Sciatic nerve (tissue), 2 donors: Measurements from ENCODE around the gene BICRAL. TPM values are rescaled to one million over a fixed set of nuclear protein-coding genes. Genes with fewer than 3 reads are reported as not detected.
"Not testable (repeated sequence)": the region's sequence is repeated elsewhere in the genome, so short reads cannot be mapped to it uniquely, and the experiment has no call there.

Experiments used
- ATAC-seq: fragments of 200-7000 bp; cut with Tn5 transposase; one replicate; pipeline ENCODE4 v1.9.1; 2020; ENCODE audit warnings: mild to moderate bottlenecking, moderate library complexity
- DNase-seq: peaks from one replicate; pipeline ENCODE4 v3.0.0-alpha.2; 2020; ENCODE audit warnings: low spot score
- intact Hi-C: fragments of 100-400 bp; cut with DNase I; formaldehyde crosslinking; loops from one replicate; pipeline ENCODE4 v1.14.2; 2022
- total RNA-seq: library from RNA; stranded (reverse); fragmentation: NEBNext Ultra II Directional; extraction: Animal tissue kit (Norgen Biotek cat#: 25700); gene quantifications from one replicate; pipeline ENCODE4 v1.2.1, GENCODE V29; 2021
- donor health status: DM: no; HTN: no; CAD: no.
- donor health status: DM: no; HTN: no; CAD: no.

The BICRAL gene
- total RNA-seq, result 27.7 TPM

DNA sequence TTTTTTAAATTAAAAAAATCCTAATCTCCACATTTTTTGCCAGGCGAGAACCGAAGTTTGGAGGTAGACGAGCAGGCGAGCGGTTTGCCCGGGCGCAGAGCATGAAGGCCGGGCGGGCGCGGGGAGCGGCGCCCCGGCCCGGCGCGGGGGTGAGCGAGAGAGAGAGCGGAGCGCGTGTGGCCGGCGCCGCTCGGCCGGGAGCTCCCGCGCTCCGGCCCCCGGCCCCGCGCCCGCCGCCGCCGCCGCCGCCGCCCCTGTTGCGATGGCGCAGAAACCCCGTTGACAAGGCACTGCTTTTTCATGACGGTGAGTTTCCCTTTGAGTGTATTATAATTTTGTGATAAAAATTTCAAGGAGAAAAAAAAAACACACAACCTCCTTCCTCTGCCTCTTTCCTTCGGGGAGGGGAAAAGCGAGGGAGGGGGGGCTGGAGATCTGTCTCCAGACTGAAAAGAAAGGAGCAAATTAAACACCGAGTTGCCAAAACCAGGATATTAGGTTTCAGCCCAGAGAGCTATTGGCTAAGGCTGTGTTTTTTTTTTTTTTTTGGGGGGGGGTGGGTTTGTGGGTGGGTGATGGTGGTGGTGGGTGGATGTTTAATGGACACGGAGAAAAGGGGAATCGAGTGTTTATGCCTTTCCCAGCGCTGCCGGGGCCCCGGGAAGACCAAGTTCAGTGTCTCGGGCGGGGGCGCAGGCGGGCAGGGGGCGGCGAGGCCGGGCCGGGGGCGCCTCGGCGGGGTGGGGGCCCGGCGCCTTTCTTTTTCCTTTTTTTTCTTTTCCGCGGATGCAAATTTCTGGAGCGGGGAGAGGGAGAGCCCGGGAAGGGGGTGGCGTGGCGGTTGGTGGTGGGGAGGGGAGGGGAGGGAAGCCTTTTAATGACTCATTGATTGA lies at the start of gene BICRAL:
TSS of gene BICRAL (plus strand) at position 257 of the 893 bp plus-strand sequence. CDS start 39,971 bp downstream, outside the sequence.
- intact Hi-C loops, result no loop called here
- DNase-seq (peak; percentile 75), ATAC-seq (peak; percentile 15)

GRCh38 chr6:42733867-42734481 lies 47.9 kb upstream of the BICRAL start:
- DNase-seq, ATAC-seq, intact Hi-C loops: not testable (repeated sequence)

- no peak for DNase-seq
- ATAC-seq, result no peak
- intact Hi-C loops, result no loop called here
These were observed 45.9 kb upstream of the BICRAL start for GRCh38 chr6:42735976-42736375.

GRCh38 chr6:42740725-42741124 lies 41.1 kb upstream of the BICRAL start:
- no peak for ATAC-seq

GRCh38 chr6:42742116-42742894 lies 39.5 kb upstream of the BICRAL start:
- DNase-seq, result no peak
- no peak for ATAC-seq
- intact Hi-C loops, result loop anchor here (10.0 kb wide), 1 partner anchor 132 kb away; the partner anchor contains the start of gene RPL7L1

More at GRCh38 chr6:42740725-42741124, 41.1 kb upstream of the BICRAL start:
- DNase-seq, result no peak
- intact Hi-C loops, result loop anchor here (10.0 kb wide), 1 partner anchor 134 kb away; the partner anchor contains the start of gene RPL7L1

- DNase-seq, result no peak
- no peak for ATAC-seq
- intact Hi-C loops, result loop anchor here (10.0 kb wide), 1 partner anchor 130 kb away; the partner anchor contains the start of gene RPL7L1
These were observed 37.4 kb upstream of the BICRAL start for GRCh38 chr6:42744351-42744893.

DNA sequence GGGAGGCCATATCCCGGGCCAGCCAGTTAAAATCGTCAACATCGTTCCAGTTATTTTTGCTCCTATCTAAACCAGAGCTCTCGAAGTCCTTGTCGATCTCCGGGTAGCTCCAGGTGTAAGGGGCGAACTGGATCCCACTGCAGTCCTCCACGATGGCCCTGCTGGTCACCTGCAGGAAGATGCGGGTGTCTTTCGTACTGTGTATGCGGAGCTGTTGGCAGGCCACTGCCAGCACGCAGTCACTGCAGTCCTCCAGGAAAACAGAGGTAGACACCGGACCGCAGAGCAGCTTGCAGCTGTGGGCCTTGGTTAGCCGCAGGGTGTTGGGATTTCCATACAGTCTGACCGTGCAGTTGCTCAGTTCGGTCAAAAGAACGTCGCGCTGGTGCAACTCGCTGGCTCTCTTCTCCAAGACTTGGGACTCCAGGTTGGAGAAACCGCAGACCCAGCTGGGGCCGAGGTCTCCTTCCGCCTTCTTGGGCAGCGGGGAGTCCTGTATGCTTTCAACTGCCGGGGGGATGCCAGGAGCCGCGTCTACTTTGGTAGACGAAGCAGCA lies 36.7 kb upstream of the BICRAL start:
- intact Hi-C loops, result loop anchor here (10.0 kb wide), 1 partner anchor 130 kb away; the partner anchor contains the start of gene RPL7L1
- ATAC-seq (no peak), DNase-seq (peak; percentile 65)

DNA sequence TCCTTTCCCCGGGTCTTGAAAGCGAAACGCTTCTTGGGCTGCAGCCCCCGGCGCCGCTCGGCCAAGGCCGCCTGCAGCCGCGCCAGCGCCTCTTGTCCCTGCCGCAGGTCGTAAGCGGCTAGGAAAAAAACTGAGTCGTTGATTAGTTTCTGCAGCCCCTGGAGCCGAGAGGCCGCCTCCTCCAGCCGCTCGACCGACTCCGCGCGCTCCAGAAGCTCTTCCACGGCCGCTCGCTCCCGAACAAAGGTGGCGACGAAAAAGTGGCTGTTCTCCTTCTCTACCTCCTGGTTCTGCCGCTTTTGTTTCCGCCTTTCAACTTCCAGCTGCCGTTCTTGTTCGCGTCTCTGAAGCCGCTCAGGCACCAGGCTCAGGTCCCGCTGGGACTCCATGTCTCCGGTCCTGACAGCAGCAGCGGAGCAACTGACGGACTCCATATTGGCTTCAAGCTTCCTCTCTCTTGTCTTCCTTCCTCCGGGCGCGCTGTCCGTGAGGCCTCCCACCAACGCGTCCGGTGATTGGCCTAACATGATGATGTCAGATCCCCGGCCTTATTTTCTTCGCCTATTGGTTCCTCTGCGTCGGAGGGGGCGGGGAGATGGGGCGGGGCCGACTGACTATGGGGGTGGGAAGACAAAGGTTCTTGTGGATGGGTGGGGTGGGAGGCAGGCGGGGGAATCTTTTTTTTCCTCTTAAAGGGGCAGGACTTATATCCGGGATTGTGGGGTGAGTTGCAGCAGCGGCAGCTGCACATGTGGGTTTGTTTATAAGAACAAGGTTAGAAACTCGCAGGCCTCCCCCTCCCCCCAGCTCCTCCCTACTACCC lies 36.0 kb upstream of the BICRAL start, which contains the start of gene TBCC:
TSS of gene TBCC (minus strand) at position 464 of the 823 bp plus-strand sequence. CDS start at position 434, 30 bp downstream.
- peak; percentile 95 for ATAC-seq
- intact Hi-C loops, result loop anchor here (2.0 to 10.0 kb wide), 2 partner anchors 39 to 129 kb away; partner anchors contain the start of gene RPL7L1
- DNase-seq, result peak; percentile 96

- ATAC-seq (peak; percentile 90), DNase-seq (peak; percentile 87)
- intact Hi-C loops, result loop anchor here (2.0 to 10.0 kb wide), 2 partner anchors 38 to 128 kb away; partner anchors contain the start of gene RPL7L1
These were observed 35.1 kb upstream of the BICRAL start for GRCh38 chr6:42746463-42747391.

GRCh38 chr6:42748203-42748898 lies 33.5 kb upstream of the BICRAL start:
- ATAC-seq (no peak), DNase-seq (no peak)
- intact Hi-C loops, result loop anchor here (10.0 kb wide), 1 partner anchor 126 kb away; the partner anchor contains the start of gene RPL7L1

- no peak for DNase-seq
- ATAC-seq, result no peak
- intact Hi-C loops, result no loop called here
These were observed 30.8 kb upstream of the BICRAL start for GRCh38 chr6:42751055-42751454.

DNA sequence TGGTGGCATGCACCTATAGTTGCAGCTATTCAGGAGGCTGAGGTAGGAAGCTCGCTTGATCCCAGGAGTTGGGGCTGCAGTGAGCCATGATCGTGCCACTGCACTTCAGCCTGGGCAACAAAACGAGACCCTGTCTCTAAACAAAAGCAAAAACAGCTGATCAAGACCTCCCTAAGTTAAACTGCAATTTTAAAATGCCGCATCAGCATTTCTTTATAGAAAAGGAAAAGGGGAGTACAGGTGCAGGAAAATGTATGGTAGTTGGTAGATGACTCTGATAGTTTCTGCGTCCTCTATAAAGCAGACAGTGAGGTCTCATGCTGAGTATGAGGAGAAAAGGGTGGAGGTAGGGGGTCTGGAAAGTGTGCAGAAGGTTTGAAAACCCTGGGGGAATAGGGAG lies 27.1 kb upstream of the BICRAL start:
- ATAC-seq, result no peak
- DNase-seq, result no peak
- intact Hi-C loops, result no loop called here

- ATAC-seq, result no peak
- intact Hi-C loops, result no loop called here
- DNase-seq, result no peak
These were observed 25.1 kb upstream of the BICRAL start for GRCh38 chr6:42756722-42757121.

- DNase-seq, result no peak
- ATAC-seq, result no peak
- intact Hi-C loops, result no loop called here
These were observed 23.0 kb upstream of the BICRAL start for GRCh38 chr6:42758756-42759430.
